Activated gamma-delta T cell treated with Interleukin-2 at 50 U/mL for 16 hours (primary cell): ENCODE data around the gene PLAA.
A peak's percentile ranks its signal among the peaks of the same experiment; 100 is the strongest.

ENCODE experiments used
- DNase-seq: peaks from one replicate; pipeline ENCODE4 v3.0.0-alpha.2; 2020

The PLAA gene

DNA sequence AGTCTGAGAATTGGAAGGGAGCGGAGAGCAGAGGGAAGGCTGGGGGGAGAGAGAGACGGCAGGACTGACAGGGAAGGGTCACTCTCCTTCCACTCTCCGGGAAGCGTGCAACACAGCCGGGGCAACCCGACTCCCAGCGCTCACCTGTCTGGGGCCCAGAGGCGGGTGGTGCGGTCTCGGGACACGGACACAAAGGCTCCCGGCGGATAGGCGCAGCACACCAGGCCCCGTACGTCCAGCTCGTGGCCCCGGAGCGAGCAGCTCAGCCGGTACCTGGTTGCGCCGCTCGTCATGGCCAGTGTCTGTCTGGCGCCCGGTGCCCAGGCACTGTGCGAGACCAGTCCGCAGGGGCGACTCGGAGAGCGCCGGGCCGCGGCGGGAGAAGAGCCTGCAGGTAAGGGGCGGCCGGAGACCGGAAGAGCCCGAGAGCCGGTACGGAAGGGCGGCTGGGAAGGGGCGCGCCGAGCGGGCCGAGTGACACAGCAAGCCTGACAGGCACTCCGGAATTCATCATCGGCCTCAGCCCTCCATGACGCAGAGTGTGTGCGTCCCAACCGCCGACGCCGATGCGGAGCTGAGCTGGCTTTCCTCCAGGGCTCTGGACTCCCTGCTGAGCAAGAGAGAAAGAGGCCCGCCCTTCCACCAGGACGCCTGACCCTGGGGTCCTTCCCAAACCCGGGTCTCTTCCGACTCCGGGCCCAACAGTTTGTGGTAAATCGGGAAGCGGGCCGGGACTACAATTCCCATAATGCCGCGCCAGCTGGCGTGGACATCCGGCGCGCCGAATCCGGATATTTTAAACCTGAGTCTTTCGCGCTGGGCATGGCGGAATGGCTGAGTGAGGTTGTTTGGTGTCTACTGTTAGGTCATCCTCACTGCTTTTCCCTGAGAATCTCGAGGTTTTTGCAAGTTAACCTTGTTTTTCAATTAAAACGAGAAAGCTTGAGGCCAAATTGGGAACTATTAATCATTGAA, at the start of gene PLAA:
Gene PLAA, minus strand, starts transcription at position 490 of the 975 bp plus-strand sequence. Its CDS starts 197 bp downstream, at position 293.
- peak; percentile 77 for DNase-seq

DNA sequence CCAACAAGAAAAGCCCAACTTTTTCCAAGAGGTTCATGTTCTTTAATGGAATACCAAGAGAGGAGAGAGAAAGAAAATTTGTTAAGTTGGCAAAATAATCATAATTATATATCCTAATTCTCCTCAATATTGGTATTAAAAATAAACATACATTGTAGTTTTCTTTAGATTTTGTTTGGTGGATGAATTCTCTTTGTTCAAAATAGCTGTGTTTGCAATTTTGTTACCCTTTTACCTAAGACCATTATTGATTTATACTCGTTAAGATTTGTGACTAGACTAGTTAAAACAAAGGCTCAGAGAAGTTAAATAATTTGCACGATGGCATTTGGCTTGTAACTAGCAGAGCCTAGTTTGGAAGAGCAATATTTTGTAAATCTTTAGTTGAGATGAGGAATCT, 48.8 kb upstream of the PLAA start:
- DNase-seq: no peak

DNA sequence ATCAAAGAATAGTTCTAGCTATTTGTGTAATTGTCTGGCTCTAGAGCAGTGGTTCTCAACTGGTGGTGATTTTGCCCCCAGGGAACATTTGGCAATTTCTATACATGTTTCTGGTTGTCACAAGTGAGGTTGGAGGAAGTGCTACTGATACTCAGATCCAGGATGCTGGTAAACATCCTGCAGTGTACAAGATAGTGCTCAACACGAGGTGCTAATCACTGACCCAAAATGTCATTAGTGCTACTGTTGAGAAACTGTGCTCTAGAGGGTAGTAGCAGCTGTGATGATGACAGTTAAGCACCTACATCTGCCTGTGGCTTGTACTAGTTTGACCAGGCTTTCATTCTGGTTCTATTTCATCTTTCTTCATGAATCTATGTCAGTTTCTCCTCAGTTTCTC, 36.3 kb upstream of the PLAA start:
- DNase-seq: no peak

DNA sequence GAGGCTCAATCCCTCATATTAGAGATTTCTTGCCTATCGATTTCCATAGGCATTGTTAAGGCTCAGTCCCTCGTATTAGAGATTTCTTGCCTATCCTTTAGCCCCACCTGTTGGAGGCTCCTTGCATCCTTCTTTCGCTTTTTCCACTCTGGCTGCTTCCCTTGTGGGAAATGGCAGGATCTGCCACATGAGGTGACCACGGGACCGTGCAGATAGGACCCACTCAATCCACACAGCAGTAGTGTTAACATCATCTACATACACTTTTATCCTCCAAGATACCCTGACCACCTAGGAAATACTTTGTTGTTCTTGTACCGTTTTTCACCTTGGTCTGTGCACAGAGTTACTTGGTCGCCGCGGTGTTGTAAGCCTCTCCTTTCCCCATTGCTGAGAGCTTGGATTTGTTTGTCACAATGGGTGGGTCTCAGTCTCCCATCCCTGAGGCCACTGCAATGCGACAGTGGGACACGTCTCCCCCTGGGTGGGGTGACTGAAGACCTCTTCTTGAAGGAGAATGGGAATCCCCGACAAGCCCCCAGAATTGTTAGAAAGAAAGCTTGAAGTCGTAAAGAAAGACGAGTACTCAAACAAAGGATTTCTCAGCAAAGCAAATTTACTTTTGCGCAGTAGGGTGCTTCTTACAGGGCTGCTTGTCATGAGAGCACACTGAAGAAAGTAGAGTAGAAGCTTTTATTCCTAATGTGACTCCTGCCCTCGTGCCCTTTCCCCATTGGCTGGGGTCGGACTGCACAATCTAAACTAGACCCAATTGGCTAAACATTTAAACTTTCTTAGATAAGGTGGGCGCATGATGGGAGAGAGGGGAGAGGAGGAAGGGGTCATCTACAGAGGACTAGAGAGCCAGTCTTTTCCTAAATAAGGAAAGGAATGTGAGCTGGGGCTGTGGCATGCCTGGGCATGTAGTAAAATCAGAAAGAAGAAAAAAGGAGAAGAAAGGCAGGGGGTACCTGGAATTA, 29.0 kb upstream of the PLAA start:
- no peak for DNase-seq

DNA sequence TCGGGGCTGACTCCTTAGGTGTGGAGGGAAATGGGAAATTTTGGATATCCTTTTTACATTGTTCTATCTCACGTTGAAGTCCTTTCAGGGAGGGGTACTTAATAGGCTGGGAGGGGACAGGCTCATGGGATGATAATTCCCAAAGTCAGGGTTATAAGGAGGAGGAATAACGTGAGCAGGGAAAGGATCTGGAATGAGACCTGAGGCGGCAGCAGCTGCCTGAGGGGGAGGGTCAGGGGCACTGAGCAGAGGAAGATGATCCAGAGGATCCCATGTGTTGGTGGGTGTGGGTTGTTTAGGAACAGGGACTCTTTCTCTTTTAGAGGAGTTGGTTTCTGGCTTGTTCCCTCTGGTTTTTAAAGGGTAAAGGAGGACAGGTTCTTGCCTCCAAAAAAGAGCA, 27.9 kb upstream of the PLAA start:
- no peak for DNase-seq

DNA sequence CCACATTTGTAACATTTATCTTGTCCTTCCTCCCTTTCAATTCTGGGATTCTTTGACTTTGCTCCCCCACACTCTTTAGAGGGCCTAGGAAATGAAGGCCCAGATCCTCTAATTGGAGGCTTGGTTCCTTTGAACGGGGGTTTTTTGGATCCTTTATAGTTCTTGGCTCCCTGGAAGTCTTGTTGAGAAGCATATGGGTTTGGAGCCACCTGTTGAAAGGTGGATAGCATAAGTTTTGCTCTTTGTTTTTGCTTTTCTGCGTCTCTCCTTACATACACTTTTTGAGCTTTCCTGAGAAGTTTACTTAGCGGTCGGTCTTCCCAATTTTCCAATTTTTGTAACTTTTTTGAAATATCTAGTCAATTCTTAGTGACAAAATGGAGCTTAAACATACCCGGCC, 26.9 kb upstream of the PLAA start:
- no peak for DNase-seq

DNA sequence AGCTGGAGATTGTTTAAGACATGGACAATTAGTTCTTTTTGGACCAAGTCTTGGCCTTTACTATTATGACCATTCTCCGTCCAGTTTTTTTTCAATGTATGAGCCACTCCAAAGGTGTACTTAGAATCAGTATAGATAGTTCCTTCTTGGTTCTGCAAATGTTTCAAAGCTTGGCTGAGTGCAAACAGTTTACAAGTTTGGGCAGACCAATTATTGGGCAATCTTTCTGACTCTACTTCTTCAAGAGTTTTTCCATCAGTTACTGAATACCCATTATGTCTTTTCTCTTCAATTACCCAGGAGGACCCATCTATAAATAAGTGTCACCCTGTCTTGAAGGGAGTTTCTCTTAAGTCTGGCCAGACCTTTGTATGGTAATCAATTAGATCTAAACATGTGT, 24.7 kb upstream of the PLAA start:
- DNase-seq: no peak

DNA sequence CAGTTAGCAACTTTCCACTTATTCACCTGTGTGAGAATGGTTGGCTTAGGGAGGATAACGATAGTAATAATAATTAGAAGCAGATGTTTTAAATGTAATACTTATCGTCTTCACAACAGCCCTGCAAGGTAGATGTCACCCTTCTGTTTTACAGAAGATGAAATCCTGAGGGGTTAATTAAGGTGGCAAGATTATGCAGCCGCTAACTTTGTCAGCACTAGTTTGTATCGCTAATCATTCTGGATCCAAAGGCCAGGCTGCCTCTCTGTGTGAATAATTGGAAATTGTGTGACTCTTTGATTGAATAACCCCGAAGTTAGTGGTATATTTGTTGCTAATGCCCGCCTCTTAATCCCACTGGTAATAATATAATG, 9.8 kb upstream of the PLAA start:
- no peak for DNase-seq

DNA sequence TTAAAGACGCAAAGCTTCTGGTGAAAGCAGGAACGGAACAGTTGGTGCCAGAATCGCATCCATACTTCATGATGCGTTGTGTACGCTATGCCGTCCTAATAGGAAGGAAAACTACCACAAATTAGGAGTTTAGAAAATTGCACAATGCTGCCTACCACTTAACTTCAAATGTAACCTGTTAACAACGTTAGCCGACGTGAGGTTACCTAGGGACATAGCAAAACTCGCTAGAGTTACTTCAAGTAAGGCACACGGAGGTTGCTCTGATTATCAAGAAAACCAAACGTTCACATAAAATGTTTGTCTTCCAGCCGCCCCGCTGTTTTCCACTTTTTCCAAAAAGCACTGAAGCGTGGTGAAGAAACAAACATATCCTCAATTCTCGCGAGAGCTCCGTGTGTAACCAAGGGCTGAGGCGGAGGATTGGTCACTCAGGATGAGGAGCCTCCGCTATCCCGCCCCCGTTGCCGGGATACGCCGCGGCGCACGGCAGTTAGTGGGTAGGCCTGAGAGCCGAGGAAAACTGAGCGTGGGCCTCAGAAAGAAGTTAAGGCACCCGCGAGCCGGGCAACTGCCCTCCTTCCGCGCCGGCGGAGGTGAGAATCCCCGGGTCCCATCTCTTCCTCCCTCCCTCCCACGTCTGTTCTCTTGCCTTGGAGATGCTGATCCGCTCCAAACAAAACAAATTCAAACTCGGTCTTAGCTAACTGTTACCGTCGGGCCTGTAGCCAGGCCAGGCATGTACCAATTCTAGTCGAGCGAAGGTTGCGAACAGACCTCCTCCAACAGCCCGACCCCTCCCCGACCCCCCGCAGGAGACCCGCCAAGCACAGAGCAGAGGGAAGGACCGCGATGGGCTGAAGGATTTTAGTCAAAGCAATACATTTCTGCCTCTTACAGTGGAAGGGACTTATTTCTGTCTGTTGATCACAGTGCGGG, 9.1 kb upstream of the PLAA start, which contains the start of gene IFT74:
Gene IFT74, plus strand, starts transcription at position 492 of the 939 bp plus-strand sequence. CDS start 5,556 bp downstream, outside the sequence.
- DNase-seq: peak; percentile 93

DNA sequence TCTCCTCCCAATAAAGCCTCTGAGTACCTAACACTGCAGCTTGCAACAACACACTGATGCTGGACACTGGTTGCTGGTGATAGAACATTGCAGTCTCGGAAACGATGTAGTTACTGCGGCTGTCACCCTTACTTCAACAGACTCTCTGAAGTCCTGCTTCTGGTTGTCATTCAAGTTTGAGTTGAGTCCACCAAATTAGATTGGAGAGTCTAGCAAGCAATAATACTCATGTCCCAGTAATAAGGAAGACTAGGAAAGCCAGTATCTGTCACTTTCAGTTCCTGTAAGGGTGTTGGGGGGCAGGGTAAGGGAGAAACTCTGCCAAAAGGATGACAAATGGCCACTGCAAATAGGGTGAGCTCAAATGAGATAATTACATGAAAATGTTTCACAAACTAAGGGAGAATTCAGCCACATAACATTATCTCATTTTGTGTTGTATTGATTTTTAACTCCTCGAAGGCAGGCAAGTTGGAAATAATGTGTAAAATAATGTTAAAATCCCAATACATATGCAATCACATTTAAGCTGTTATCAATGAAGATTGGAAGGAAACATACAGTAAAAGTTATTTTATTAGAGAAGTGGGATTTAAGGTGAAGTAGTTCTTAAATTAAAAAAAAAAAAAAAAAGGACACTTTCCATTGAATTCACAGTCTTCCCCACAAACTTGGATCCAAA, 8.3 kb upstream of the PLAA start:
- no peak for DNase-seq

DNA sequence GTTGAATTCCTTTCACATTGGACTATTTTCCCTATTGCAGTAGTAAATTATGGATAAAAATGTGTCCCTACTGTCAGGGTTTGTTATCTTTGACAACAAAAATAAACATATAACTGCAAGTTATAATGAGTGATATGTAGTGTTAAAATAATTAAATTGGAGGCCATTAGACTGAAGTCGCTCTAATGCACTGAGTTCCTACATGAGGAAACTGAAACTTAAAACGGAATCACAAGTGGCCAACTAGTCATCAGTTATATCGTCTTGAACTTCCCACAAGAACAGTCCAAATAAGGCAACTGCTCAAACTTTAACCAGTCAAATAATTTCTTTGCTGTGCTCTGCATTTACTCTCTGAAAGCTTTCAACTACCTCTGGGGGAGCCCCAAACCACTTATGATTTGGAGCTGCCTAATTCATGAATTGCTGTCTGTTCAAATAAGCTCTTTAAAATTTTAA, 7.0 kb upstream of the PLAA start:
- DNase-seq: no peak

DNA sequence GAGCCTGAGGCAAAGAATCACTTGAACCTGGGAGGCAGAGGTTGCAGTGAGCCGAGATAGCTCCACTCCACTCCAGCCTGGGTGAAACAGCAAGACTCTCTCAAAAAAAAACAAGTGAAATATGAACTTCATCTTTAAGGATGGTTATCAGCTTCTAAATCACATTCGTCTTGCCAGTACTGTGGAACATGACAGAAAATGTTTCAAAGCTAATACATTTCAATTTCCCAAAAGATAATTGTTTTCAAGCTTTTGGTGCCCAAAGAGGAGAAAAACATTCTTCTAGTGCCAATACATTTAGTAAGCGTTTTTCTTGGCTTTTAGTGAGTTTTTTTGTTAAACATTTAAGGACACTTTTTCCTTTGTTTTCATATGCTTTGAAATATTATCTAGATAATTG, 4.8 kb upstream of the PLAA start:
- DNase-seq: no peak

DNA sequence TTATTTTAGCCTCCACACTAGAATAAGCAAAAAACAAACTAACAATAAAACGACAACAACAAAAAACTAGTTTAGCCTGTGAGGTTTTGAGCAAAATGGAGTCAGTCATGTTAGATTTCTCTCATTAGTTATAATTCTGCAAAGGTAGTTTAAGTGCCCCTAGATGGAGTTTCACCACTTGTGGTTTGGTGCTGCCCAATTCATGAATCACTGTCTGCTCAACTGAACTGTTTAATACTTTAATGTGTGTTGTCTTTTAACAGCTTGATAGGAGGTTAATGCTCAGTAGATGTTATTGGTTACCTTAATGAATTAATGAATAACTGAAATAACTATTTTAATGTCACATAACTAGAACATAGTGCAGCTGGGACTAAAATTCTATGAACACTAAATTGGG, 3.5 kb upstream of the PLAA start:
- no peak for DNase-seq

DNA sequence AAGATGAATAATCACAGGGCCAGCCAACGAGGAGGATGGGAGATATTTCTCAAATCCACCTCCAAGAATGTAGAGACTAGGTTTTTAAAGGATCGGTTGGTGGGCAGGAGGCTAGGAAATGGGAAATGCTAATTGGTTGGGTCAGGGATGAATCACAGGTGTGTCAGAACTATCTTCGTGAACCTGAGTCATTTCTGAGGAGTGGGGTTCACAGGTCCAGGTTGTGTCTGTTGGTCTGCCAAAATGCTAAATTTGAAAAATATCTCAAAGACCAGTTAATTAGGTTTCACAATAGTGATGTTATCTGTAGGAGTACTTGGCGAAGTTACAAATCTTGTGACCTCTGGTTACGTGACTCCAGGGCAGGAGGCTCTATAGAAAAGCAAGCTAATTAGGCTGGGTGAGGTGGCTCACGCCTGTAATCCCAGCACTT, 2.6 kb upstream of the PLAA start:
- no peak for DNase-seq

DNA sequence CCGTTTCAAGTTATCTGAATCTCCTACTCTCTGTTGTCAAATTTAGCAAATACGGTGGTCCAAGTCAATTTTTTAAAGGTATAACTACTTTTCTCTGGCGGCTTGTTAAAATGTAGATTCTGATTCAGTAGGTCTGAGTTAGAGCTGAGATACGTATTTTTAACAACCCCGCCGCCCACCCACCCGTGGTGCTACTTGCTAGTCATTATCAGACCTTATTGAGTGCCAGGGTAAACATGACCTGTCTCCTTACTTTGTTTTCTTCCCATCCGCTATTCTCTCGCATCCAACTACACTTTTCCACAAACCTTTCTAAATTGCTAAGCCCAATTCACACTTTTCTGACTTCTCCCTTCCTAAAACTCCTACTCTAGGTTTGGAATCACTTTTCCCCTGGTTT, 694 bp upstream of the PLAA start:
- no peak for DNase-seq

DNA sequence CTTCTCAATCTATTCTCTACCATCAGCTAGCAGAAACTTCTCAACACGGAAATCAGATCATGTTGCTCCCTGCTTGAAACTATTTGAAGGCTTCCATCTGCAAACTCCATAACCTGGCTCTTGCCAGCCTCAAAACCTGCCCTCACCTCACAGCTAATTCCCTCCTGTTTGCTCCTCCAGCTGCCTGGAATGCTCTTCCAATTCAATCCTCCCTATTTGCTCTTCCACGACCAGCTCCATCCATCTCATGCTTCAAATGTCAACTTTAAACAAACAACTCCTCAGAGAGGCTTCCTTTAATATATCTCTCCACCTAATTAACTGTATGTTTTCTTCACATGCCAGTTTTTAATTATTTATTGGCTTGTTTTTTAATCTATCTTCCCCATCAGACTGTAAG, 1.5 kb downstream of the PLAA start:
- no peak for DNase-seq

DNA sequence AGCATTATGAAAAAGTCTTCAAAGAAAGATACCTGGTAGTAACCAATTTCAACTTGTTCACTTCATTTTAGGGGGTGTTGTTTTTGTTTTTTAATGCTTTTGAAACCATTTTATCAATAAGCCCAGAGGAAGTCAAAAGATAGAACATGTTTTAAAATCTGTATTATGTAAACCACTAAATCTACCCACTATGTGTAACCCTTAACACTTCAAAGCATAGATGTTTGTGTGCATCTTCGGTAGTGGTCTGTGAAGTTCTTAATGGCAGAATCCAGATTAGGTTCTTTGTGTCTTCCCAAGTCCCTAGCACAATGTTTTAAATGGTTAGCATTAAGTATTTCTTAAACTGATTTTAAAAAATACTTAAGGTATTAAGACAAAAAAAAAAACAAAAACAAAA, 6.3 kb downstream of the PLAA start:
- DNase-seq: no peak

DNA sequence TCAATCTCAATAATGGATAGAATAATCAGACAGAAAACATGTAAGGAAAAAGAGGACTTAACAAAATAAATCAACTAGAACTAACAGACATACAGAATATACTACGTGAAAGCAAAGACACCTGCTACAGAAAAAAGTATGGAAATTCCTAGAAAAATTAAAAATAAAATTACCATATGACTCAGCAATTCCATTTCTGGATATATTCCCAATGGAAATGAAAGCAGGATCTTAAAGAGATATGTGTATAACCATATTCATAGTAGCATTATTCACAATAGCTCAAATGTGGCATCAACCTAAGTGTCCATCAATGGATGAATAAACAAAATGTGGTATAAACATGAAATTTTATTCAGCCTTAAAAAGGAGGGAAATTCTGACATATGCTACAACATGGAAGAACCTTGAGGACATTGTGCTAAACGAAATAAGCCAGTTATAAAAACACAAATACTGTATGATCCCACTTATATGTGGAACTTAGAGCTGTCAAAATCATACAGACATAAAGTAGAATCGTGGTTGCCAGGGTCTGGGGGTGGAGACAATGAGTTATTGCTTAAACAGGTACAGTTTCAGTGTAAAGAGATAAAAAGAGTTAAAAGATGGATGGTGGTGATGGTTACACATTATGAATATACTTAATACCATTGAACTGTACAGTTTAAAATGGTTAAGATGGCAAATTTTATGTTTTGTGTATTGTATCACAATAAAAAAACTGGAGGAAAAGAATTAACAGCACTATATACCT, 6.9 kb downstream of the PLAA start:
- DNase-seq: no peak

DNA sequence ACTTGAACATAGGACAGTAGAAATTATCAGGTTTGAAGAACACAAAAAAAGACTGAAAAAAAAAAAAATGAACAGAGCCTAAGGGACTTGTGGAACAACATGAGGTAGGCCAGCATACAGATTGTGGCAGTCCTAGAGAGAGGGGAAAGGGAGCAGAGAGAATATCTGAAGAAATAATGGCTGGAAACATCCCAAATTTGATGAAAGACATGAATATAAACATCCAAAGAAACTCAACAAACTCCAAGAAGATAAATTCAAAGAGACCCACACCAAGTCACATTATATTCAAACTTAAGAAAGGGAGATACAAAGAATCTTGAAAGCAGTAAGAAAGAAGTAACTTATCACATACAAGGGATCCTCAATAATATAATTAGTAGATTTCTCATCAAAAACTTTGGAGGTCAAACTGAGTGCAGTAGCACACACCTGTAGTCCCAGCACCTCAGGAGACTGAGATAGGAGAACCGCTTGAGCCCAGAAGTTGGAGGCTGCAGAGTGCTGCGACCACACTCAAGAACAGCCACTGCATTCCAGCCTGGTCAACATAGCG, 9.1 kb downstream of the PLAA start:
- no peak for DNase-seq

DNA sequence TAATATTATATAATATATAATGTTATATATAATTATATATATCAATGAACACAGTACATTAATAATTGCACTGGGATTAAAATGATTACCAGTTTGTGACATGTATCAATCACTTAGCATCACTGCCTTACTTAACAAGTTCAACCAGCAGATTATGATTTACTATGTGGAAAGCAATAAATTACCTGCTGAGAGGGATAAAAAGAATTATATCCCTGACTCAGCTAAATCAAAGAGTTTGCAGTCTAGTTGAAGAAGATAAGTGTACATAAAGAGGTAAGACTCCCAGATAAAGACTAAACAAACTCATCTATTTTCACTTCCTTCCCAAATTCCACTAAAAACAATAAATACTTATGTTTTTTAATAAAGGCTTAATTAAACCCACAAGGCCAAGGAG, 11.2 kb downstream of the PLAA start:
- no peak for DNase-seq
